Small intestine (tissue), 7 donors: ENCODE data around the gene ZNF688. TPM values are rescaled to one million over a fixed set of nuclear protein-coding genes. Genes with fewer than 3 reads are reported as not detected.
"Not testable (repeated sequence)": the region's sequence is repeated elsewhere in the genome, so short reads cannot be mapped to it uniquely, and the experiment has no call there.

ENCODE experiments used
- DNase-seq, 2 donors: peaks; one replicate each; pipeline versions ENCODE4 v3.0.0 to v3.0.0-alpha.2; 2013
- FAIRE-seq: peaks from 2 replicates; lab custom pipeline; 2012; peaks lifted over from hg19 to GRCh38; lab: Jason Lieb, UNC
- H3K27ac ChIP-seq, 3 donors: one replicate each; pipeline ENCODE4 v1.5.1; 2013; ENCODE audit warnings: low read length in 2 of 3, mild to moderate bottlenecking in 2 of 3, control low read depth in 1 of 3, inconsistent platforms in 1 of 3, low read depth in 1 of 3, moderate library complexity in 1 of 3
- H3K27me3 ChIP-seq, 3 donors: one replicate each; pipeline ENCODE4 v1.6.1; 2013; ENCODE audit warnings: low read length in 3 of 3, inconsistent platforms in 1 of 3; ENCODE audit not compliant: control insufficient read depth in 3 of 3, insufficient read depth in 3 of 3
- H3K36me3 ChIP-seq, 3 donors: one replicate each; pipeline ENCODE4 v1.6.1; 2013; ENCODE audit warnings: low read length in 3 of 3, inconsistent platforms in 1 of 3, low read depth in 1 of 3, mild to moderate bottlenecking in 1 of 3, moderate library complexity in 1 of 3; ENCODE audit not compliant: control insufficient read depth in 3 of 3, insufficient read depth in 2 of 3
- H3K4me1 ChIP-seq, 3 donors: one replicate each; pipeline ENCODE4 v1.6.1; 2013; ENCODE audit warnings: low read length in 2 of 3, inconsistent platforms in 1 of 3, low read depth in 1 of 3, mild to moderate bottlenecking in 1 of 3, moderate library complexity in 1 of 3; ENCODE audit not compliant: control insufficient read depth in 3 of 3, insufficient read depth in 2 of 3
- H3K4me3 ChIP-seq, 3 donors: one replicate each; pipeline ENCODE4 v1.5.1; 2013; ENCODE audit warnings: low read length in 3 of 3, control low read depth in 1 of 3, inconsistent platforms in 1 of 3, low read depth in 1 of 3, mild to moderate bottlenecking in 1 of 3, moderate library complexity in 1 of 3
- H3K9me3 ChIP-seq, 2 donors: one replicate each; pipeline ENCODE4 v1.6.1; 2013; ENCODE audit warnings: low read depth in 1 of 2, low read length in 1 of 2; ENCODE audit not compliant: control insufficient read depth in 2 of 2, insufficient read depth in 1 of 2
- WGBS, 3 donors: extraction: QIAGEN DNeasy Blood & Tissue Kit; methylation state at CpG; one replicate each; pipeline ENCODE4 v1.1.7; 2013; 5-methylcytosine and 5-hydroxymethylcytosine counted together
- polyA plus RNA-seq, 4 donors: library from polyadenylated mRNA; stranded (reverse) in 3 of 4; unstranded in 1 of 4; fragments of 200-250 nt in 3 of 4; fragments of 120-200 nt in 1 of 4; gene quantifications; one replicate each; pipeline versions ENCODE4 v1.2.1 to v1.2.3, GENCODE V29; 2013
- donor health status: healthy with polysubstance abuse.
- donor health status: control.
- donor health status: control.
- donor health status: Bipolar disorder and iron deficiency.
- donor health status: healthy.

Gene ZNF688
- polyA plus RNA-seq, 4 donors = 14.9 to 46.7 (median 24.4) TPM

DNA sequence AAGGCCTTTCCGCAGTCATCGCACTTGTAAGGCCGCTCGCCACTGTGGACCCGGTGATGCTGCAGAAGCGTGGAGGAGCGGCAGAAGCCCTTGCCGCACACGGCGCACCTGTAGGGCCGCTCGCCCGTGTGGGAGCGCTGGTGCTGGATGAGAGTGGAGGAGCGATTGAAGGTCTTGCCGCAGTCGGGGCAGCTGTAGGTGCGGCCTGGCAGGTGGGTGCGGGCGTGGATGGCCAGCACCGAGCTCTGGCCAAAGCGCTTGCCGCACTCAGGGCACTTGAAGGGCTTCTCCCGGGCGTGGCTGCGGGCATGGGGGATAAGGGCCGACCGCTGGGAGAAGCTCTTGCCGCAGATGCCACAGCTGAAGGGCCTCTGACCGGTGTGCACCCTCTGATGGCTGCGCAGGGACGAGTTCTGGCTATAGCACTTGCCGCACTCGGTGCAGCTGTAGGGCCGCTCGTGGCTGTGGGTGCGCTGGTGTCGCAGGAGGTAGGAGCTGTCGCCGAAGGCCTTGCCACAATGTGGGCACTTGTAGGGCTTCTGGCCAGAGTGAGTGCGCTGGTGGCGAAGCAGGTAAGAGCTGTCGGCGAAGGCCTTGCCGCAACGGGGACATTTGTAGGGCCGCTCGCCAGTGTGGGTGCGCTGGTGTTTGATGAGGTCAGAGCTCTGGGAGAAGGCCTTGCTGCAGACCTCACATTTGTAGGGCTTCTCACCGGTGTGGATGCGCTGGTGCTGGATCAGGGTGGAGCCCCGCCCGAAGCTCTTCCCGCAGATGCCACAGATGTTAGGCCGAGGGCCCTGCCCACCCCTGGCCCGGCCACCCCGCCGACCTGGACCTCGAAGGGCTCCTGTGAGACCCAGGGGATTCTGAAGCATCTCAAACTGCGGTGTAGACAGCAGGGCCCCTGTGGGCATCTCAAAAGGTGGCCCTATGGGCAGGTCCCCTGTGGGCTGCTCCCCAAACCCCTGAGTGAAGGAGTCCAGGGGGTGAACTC is 46.6 kb downstream of the ZNF688 start:
- DNase-seq (peak in 1 of 2 donors; percentile 1), FAIRE-seq (no peak)
- Histone ChIP-seq H3K4me1 (peaks cover 4 to 55% (median 5%) of the 10 kb centered on the region in 3 donors), H3K4me3 (no peak overlapping the region), H3K36me3 (peaks cover 0 to 28% (median 0%) of the 10 kb centered on the region in 3 donors), H3K27ac (no peak overlapping the region), H3K9me3 (peaks cover 0 to 4% of the 10 kb centered on the region in 2 donors), H3K27me3 (no peaks in the 10 kb centered on the region)
- 94 to 96% (median 95%) methylated on average over 56 to 60 of the region's 60 CpGs for WGBS, 3 donors

DNA sequence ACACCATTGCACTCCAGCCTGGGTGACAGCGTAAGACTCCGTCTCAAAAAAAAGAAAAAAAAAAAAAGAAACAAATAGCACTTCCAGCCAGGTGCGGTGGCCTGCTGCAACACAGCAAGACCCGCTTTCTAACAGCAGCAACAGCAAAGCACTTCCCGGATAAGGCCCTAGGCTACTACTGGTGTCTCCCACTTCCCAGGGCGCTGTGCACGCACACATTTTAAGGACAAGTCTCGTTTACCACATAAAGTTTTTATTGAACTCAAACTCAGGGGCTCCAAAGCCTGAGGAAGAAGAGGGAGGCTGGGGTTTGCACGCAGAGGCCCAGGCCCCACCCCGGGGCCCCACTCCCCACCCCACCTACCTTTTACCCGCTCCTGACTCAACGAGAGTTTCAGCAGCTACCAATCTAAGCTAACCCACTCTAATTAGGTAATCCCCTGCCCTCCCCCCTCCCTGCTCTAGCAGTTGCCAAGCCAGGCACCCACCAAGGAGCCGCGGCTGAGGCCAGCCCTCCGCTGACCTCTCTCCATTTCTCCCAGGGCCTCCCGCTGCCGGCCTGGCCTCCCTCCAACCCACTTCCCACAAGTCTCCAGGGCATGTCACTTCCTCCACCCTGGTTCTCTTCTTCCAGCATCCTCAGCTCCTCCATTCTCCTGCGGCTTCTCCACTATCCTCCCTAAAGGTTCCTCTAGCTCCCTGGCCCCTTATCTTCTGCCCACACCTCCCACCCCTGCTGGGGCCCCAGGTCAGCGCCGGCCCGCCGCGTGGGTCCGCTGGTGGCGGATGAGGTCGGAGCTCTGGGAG is 47.5 kb downstream of the ZNF688 start:
- peaks cover 4 to 48% (median 5%) of the 10 kb centered on the region in 3 donors for H3K4me1 ChIP-seq
- no peaks in the 10 kb centered on the region for H3K27me3 ChIP-seq
- H3K36me3 ChIP-seq = peaks cover 0 to 25% (median 0%) of the 10 kb centered on the region in 3 donors
- 77 to 84% (median 81%) methylated on average over 25 to 26 of the region's 26 CpGs for WGBS, 3 donors
- no peak for FAIRE-seq
- peaks cover 0 to 4% of the 10 kb centered on the region in 2 donors for H3K9me3 ChIP-seq
- DNase-seq = peak in 1 of 2 donors; percentile 2
- H3K27ac ChIP-seq = no peak overlapping the region
- no peak overlapping the region for H3K4me3 ChIP-seq

DNA sequence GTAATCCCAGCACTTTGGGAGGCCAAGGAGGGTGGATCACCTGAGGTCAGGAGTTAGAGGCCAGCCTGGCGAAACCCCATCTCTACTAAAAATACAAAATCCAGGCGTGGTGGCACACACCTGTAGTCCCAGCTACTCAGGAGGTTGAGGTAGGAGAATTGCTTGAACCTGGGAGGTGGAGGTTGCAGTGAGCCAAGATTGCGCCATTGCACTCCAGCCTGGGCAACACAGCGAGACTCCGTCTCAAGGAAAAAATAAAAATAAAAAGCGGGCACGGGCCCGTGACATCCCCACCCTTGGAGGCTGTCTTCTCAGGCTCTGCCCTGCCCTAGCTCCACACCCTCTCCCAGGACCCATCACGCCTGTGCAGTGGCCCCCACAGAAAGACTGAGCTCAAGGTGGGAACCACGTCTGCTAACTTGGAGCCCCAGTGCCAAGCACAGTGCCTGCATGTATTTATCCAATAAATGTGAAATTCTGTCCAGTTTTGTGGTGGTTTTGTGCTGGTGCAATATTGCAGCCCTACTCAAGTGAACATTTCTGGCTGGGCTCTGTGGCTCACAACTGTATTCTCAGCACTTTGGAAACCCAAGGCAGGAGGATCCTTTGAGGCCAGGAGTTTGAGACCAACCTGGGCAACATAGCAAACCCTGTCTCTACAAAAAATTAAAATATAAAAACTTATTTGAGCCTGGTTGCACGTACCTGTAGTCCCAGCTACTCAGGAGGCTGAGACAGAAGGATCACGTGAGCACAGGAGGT is 48.6 kb downstream of the ZNF688 start:
- FAIRE-seq = not testable (repeated sequence)
- peak overlapping the region in 2 of 3 donors; percentile 60 to 92 for H3K27ac ChIP-seq

DNA sequence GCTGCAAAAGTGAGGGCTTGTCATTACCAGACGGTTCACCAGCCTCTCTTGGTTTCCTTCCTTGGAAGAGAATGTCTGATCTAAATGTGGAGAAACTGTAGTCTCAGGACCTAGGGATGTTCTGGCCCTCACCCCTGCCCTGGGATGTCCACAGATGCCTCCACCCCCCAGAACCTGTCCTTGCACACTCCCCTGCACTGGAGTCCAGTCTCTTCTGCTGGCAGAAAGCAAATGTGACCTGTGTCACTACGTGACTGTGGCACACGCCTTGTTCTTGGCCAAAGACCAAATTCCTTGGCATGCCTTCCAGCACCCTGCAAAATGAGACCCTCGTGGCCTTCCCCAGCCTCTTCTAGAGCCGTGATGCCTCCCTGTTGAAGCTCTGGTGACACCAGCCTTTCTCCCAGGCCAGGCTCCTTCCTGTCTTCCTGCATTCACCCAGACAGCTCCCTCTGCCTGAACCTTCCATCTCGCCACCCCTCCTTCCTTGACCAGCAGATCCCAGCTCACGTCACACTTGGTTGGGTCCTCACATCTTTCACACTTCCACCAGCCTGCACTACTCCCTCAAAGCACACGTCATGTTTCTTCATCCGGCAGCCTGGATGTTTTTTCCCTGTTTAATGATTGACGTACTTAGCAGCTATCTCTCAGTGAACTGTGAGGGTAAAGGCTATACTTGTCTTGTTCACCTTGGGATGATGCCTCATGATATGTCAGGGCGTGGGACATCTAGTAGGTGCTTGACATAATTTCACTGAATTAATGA is 49.5 kb downstream of the ZNF688 start:
- WGBS, 3 donors = 16 to 48% (median 41%) methylated on average over 11 of the region's 11 CpGs
- Histone ChIP-seq H3K4me3 (no peak overlapping the region), H3K27me3 (no peaks in the 10 kb centered on the region), H3K4me1 (peaks cover 0 to 34% (median 5%) of the 10 kb centered on the region in 3 donors), H3K27ac (peak overlapping the region; percentile 12 to 92 (median 67)), H3K36me3 (peaks cover 0 to 26% (median 0%) of the 10 kb centered on the region in 3 donors), H3K9me3 (peaks cover 0 to 4% of the 10 kb centered on the region in 2 donors)
- no peak for FAIRE-seq
- DNase-seq = peak; percentile 88 to 93

More for the DNA sequence above, 48.6 kb downstream of the ZNF688 start:
- H3K4me1 ChIP-seq = peaks cover 3 to 39% (median 5%) of the 10 kb centered on the region in 3 donors
- H3K4me3 ChIP-seq, H3K27me3 ChIP-seq, H3K9me3 ChIP-seq: not testable (repeated sequence)
- peak in 1 of 2 donors; percentile 2 for DNase-seq
- WGBS, 3 donors = 75 to 88% (median 76%) methylated on average over 11 to 12 of the region's 12 CpGs
- H3K36me3 ChIP-seq = peaks cover 0 to 26% (median 0%) of the 10 kb centered on the region in 3 donors

DNA sequence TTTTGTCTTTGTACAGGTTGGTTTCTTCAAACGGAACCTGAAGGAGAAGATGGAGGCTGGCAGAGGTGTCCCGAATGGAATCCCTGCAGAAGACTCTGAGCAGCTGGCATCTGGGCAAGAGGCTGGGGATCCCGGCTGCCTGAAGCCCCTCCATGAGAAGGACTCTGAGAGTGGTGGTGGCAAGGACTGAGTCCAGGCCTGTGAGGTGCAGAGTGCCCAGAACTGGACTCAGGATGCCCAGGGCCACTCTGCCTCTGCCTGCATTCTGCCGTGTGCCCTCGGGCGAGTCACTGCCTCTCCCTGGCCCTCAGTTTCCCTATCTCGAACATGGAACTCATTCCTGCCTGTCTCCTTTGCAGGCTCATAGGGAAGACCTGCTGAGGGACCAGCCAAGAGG is 50.0 kb downstream of the ZNF688 start:
- no peak for DNase-seq
- no peaks in the 10 kb centered on the region for H3K27me3 ChIP-seq
- peaks cover 0 to 28% (median 0%) of the 10 kb centered on the region in 3 donors for H3K36me3 ChIP-seq
- FAIRE-seq = no peak
- H3K9me3 ChIP-seq = peaks cover 0 to 4% of the 10 kb centered on the region in 2 donors
- peak overlapping the region in 2 of 3 donors; percentile 0 to 92 for H3K27ac ChIP-seq
- H3K4me1 ChIP-seq = peaks cover 0 to 34% (median 5%) of the 10 kb centered on the region in 3 donors
- H3K4me3 ChIP-seq = no peak overlapping the region
- WGBS, 3 donors = 77 to 91% (median 82%) methylated on average over 7 of the region's 7 CpGs

Other genes starting within 250 kb of the ZNF688 start
- 10 to 100 TPM; 30.0 to 43.5 (median 39.9) TPM for gene CD2BP2, start 216.4 kb downstream of the ZNF688 start, polyA plus RNA-seq
- 10 to 100 TPM; 30.8 to 46.1 (median 41.9) TPM for gene TBC1D10B, start 201.2 kb downstream of the ZNF688 start, polyA plus RNA-seq
- 10 to 100 TPM in 1 of 4 donors, 1 to 10 TPM in 1, under 1 TPM in 1, not detected in 1; 0.82 to 26.3 (median 1.9) TPM for gene MYL11, start 196.9 kb downstream of the ZNF688 start, polyA plus RNA-seq
- 10 to 100 TPM in 1 of 4 donors, 1 to 10 TPM in 3; 4.8 to 21.1 (median 6.4) TPM for gene SEPTIN1, start 189.2 kb downstream of the ZNF688 start, polyA plus RNA-seq
- gene ZNF48, start 176.3 kb downstream of the ZNF688 start, polyA plus RNA-seq = 1 to 10 TPM; 1.6 to 7.0 (median 3.9) TPM
- 1 to 10 TPM; 2.5 to 5.3 (median 3.6) TPM for gene ZNF771, start 164.1 kb downstream of the ZNF688 start, polyA plus RNA-seq
- 100 to 1,000 TPM in 1 of 4 donors, 10 to 100 TPM in 3; 42.4 to 116 (median 58.9) TPM for gene DCTPP1, start 141.7 kb downstream of the ZNF688 start, polyA plus RNA-seq
- 100 to 1,000 TPM in 3 of 4 donors, 10 to 100 TPM in 1; 76.9 to 349 (median 175) TPM for gene SEPHS2, start 125.8 kb downstream of the ZNF688 start, polyA plus RNA-seq
- 1 to 10 TPM; 1.1 to 4.1 (median 2.6) TPM for gene ITGAL, start 99.0 kb downstream of the ZNF688 start, polyA plus RNA-seq
- 10 to 100 TPM; 42.7 to 71.6 (median 52.6) TPM for gene ZNF768, start 45.1 kb downstream of the ZNF688 start, polyA plus RNA-seq
- gene ZNF747, start 36.9 kb downstream of the ZNF688 start, polyA plus RNA-seq = 10 to 100 TPM in 1 of 4 donors, 1 to 10 TPM in 3; 7.6 to 10.6 (median 8.8) TPM
- 10 to 100 TPM in 1 of 4 donors, 1 to 10 TPM in 3; 5.4 to 23.0 (median 6.2) TPM for gene ZNF764, start 13.3 kb downstream of the ZNF688 start, polyA plus RNA-seq
- 10 to 100 TPM in 1 of 4 donors, 1 to 10 TPM in 3; 1.9 to 20.4 (median 4.1) TPM for gene ZNF785, start 14.0 kb upstream of the ZNF688 start, polyA plus RNA-seq
- 1 to 10 TPM; 5.7 to 8.9 (median 7.0) TPM for gene ZNF689, start 38.7 kb upstream of the ZNF688 start, polyA plus RNA-seq
- gene PRR14, start 79.2 kb upstream of the ZNF688 start, polyA plus RNA-seq = 100 to 1,000 TPM in 2 of 4 donors, 10 to 100 TPM in 2; 32.1 to 131 (median 82.5) TPM
- 10 to 100 TPM; 36.2 to 94.6 (median 47.6) TPM for gene FBRS, start 86.7 kb upstream of the ZNF688 start, polyA plus RNA-seq
- gene SRCAP, start 127.5 kb upstream of the ZNF688 start, polyA plus RNA-seq = 10 to 100 TPM in 2 of 4 donors, 1 to 10 TPM in 2; 1.6 to 36.8 (median 13.7) TPM
- 10 to 100 TPM; 31.2 to 46.5 (median 35.7) TPM for gene PHKG2, start 176.7 kb upstream of the ZNF688 start, polyA plus RNA-seq
- gene CFAP119, start 190.3 kb upstream of the ZNF688 start, polyA plus RNA-seq = 1 to 10 TPM; 2.4 to 6.5 (median 5.1) TPM
- 10 to 100 TPM; 55.9 to 84.9 (median 58.1) TPM for gene RNF40, start 190.6 kb upstream of the ZNF688 start, polyA plus RNA-seq
- 10 to 100 TPM in 1 of 4 donors, 1 to 10 TPM in 3; 3.4 to 17.5 (median 5.8) TPM for gene ZNF629, start 215.5 kb upstream of the ZNF688 start, polyA plus RNA-seq